Trophoblast cell (in vitro differentiated cells and primary cell): ENCODE measurements around the gene AFF4.

ENCODE experiments used
- DNase-seq, 2 donors: peaks; one replicate each; pipeline ENCODE4 v3.0.0-alpha.2; 2016
- H2AFZ ChIP-seq: 2 replicates; pipeline ENCODE4 v1.6.1; 2013; ENCODE audit warnings: low read length, moderate library complexity, mild to moderate bottlenecking; ENCODE audit not compliant: insufficient read depth, poor library complexity
- H2AK5ac ChIP-seq: 2 replicates; pipeline ENCODE4 v1.6.1; 2013; ENCODE audit warnings: mild to moderate bottlenecking, low read length
- H2BK120ac ChIP-seq: 2 replicates; pipeline ENCODE4 v1.6.1; 2013; ENCODE audit warnings: low read length, mild to moderate bottlenecking, moderate library complexity; ENCODE audit not compliant: insufficient read depth, poor library complexity
- H2BK12ac ChIP-seq: 2 replicates; pipeline ENCODE4 v1.6.1; 2013; ENCODE audit warnings: mild to moderate bottlenecking, low read length, moderate library complexity
- H2BK5ac ChIP-seq: 2 replicates; pipeline ENCODE4 v1.6.1; 2013; ENCODE audit warnings: low read length, low read depth, moderate library complexity, mild to moderate bottlenecking; ENCODE audit not compliant: poor library complexity
- H3K14ac ChIP-seq: 2 replicates; pipeline ENCODE4 v1.6.1; 2013; ENCODE audit warnings: mild to moderate bottlenecking, low read length
- H3K18ac ChIP-seq: 2 replicates; pipeline ENCODE4 v1.6.1; 2013; ENCODE audit warnings: mild to moderate bottlenecking, low read length
- H3K23ac ChIP-seq: 2 replicates; pipeline ENCODE4 v1.6.1; 2013; ENCODE audit warnings: low read length
- H3K27ac ChIP-seq: 2 replicates; pipeline ENCODE4 v1.5.1; 2013; ENCODE audit warnings: low read depth, mild to moderate bottlenecking, inconsistent platforms, low read length, moderate library complexity
- H3K27me3 ChIP-seq: 2 replicates; pipeline ENCODE4 v1.6.1; 2013; ENCODE audit warnings: inconsistent platforms, mild to moderate bottlenecking, low read length, moderate library complexity; ENCODE audit not compliant: insufficient read depth
- H3K36me3 ChIP-seq, 2 experiments: 1 replicate in 1 of 2; 2 replicates in 1 of 2; pipeline ENCODE4 v1.6.1; 2013; ENCODE audit warnings: low read length in 2 of 2, mild to moderate bottlenecking in 2 of 2, moderate library complexity in 1 of 2; ENCODE audit not compliant: insufficient read depth in 2 of 2, control insufficient read depth in 1 of 2
- H3K4ac ChIP-seq: 2 replicates; pipeline ENCODE4 v1.6.1; 2013; ENCODE audit warnings: low read depth, mild to moderate bottlenecking, low read length, moderate library complexity
- H3K4me1 ChIP-seq, 2 experiments: 1 replicate in 1 of 2; 2 replicates in 1 of 2; pipeline ENCODE4 v1.6.1; 2013; ENCODE audit warnings: low read length in 2 of 2, mild to moderate bottlenecking in 2 of 2, moderate library complexity in 1 of 2; ENCODE audit not compliant: insufficient read depth in 2 of 2, control insufficient read depth in 1 of 2
- H3K4me2 ChIP-seq: 2 replicates; pipeline ENCODE4 v1.6.1; 2013; ENCODE audit warnings: inconsistent platforms, mild to moderate bottlenecking, low read length, moderate library complexity
- H3K4me3 ChIP-seq: 2 replicates; pipeline ENCODE4 v1.5.1; 2013; ENCODE audit warnings: mild to moderate bottlenecking, low read depth, low read length, inconsistent platforms
- H3K79me1 ChIP-seq: one replicate; pipeline ENCODE4 v1.6.1; 2013; ENCODE audit warnings: low read length
- H3K79me2 ChIP-seq: 2 replicates; pipeline ENCODE4 v1.6.1; 2013; ENCODE audit warnings: low read length, mild to moderate bottlenecking; ENCODE audit not compliant: control insufficient read depth, insufficient read depth, poor library complexity
- H3K9ac ChIP-seq: 2 replicates; pipeline ENCODE4 v1.6.1; 2013; ENCODE audit warnings: mild to moderate bottlenecking, low read length
- H3K9me3 ChIP-seq: 2 replicates; pipeline ENCODE4 v1.6.1; 2013; ENCODE audit warnings: low read depth, mild to moderate bottlenecking, control low read depth, inconsistent platforms, low read length; ENCODE audit not compliant: insufficient read depth
- H4K12ac ChIP-seq: 2 replicates; pipeline ENCODE4 v1.6.1; 2013; ENCODE audit warnings: low read depth, mild to moderate bottlenecking, low read length, moderate library complexity
- H4K8ac ChIP-seq: 2 replicates; pipeline ENCODE4 v1.6.1; 2013; ENCODE audit warnings: low read depth, mild to moderate bottlenecking, low read length, moderate library complexity
- H4K91ac ChIP-seq: one replicate; pipeline ENCODE4 v1.6.1; 2013; ENCODE audit warnings: low read depth, mild to moderate bottlenecking, low read length, moderate library complexity
- WGBS: extraction: QIAGEN DNeasy Blood & Tissue Kit; methylation state at CpG from one replicate; pipeline ENCODE4 v1.1.7; 2013; ENCODE audit warnings: missing lambda C conversion rate; ENCODE audit not compliant: insufficient read length, insufficient coverage; ENCODE audit errors: extremely low coverage; 5-methylcytosine and 5-hydroxymethylcytosine counted together

Gene AFF4

DNA sequence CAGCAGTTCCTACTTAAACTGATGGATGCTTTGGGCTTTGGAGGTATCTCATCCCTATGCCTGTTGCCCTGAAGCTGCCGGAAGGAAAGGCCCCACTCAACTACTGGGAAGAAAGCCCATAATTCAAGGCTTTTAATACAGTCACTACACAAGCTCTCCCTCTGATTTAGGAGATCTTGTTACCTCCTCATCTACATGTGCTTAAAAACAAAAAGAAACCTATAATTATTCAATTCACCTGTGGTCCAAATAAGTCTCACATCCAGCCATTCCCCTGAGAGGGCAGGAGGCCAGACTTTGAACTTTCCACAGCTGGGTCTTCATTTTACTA lies 90.7 kb downstream of the AFF4 start:
- Histone ChIP-seq H4K12ac (no peak overlapping the region), H4K8ac (no peak overlapping the region), H2BK120ac (no peak overlapping the region), H3K4me1 (no peaks in the 10 kb centered on the region), H2AFZ (no peak overlapping the region), H2BK12ac (no peak overlapping the region), H3K36me3 (peaks cover 11 to 30% of the 10 kb centered on the region in 2 experiments), H3K4me2 (no peak overlapping the region), H4K91ac (no peak overlapping the region), H3K27ac (no peak overlapping the region), H3K18ac (no peak overlapping the region), H3K4ac (no peak overlapping the region), H3K23ac (no peak overlapping the region), H3K9ac (no peak overlapping the region), H3K14ac (no peak overlapping the region), H3K79me1 (no peaks in the 10 kb centered on the region), H3K27me3 (no peaks in the 10 kb centered on the region), H3K79me2 (no peaks in the 10 kb centered on the region), H2BK5ac (no peak overlapping the region), H2AK5ac (no peak overlapping the region), H3K9me3 (no peaks in the 10 kb centered on the region), H3K4me3 (no peak overlapping the region)
- no peak for DNase-seq
- WGBS = no CpG with 5 or more reads among the region's 1 CpG

DNA sequence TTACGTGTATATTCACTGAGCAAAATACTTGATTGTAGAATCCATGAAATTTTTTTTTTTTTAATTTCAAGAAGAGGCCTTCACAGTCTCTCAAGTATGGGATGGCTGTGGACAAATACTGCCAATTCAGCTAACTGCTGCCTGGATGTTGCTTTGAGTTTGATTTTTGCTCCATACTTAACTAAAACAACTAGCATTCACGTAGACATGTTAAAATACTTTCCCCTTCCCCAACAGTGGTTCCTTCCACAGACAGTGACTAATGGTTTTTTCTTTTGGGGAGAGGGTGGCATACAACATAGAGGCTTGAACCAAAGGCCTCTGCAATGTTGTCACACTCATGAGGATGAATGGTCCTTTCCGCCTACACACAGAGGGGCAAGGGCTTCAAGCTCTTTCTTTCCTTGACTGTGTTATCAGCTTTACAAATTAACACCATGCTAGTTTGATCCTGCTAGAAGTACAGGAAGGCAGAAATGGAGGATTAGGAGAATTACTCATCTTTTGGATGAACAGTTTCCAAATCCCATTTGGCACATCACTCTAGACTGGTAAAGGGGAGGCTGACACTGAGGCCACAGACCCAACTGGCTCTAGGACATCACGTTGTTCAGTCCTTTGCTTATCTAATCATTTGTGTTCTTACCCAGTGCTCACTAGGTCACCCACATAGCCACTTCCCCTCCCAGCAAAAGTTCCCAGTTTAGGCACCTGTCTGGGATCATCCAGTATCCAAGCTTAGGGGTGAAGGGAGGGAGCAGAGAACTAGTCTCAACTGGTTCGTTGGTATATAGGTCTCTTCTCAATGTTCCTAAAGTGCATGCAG lies 91.8 kb downstream of the AFF4 start:
- H3K14ac ChIP-seq = no peak overlapping the region
- WGBS = no CpG with 5 or more reads among the region's 5 CpGs
- H3K4me3 ChIP-seq = no peak overlapping the region

DNA sequence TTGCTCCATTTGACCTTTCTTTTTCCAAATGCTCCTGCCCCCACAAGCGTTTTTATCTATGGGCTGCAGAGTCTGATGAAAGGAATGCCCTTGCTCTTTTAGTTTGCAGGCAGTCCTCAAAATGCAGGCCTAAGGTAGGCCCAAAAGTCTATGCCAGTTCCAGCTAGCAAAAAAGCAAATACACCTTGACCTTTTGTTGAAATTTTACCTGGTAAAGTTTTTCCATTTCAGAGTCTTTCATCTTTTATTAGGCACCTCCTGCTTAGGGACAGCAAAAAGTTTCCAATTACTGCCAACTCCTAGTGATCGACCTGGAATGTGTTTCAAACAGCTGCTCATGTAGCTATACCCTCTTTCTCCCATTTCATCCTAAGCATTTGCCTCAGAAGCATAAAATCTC lies 92.6 kb downstream of the AFF4 start:
- H3K4ac ChIP-seq = no peak overlapping the region
- H4K91ac ChIP-seq = no peak overlapping the region
- no peak overlapping the region for H2AK5ac ChIP-seq
- no peak overlapping the region for H3K23ac ChIP-seq
- peaks cover 10% of the 10 kb centered on the region for H3K79me1 ChIP-seq
- no peak overlapping the region for H4K12ac ChIP-seq
- WGBS = no CpG with 5 or more reads among the region's 2 CpGs
- H3K79me2 ChIP-seq = peaks cover 6% of the 10 kb centered on the region
- H3K9ac ChIP-seq = no peak overlapping the region
- H3K27me3 ChIP-seq = no peaks in the 10 kb centered on the region
- H3K4me2 ChIP-seq = no peak overlapping the region
- peaks cover 10 to 30% of the 10 kb centered on the region in 2 experiments for H3K36me3 ChIP-seq
- peaks cover 3 to 7% of the 10 kb centered on the region in 2 experiments for H3K4me1 ChIP-seq
- H2BK5ac ChIP-seq = no peak overlapping the region
- H2BK12ac ChIP-seq = no peak overlapping the region
- no peak overlapping the region for H3K18ac ChIP-seq
- no peak overlapping the region for H3K14ac ChIP-seq
- H4K8ac ChIP-seq = no peak overlapping the region
- no peak for DNase-seq
- H3K27ac ChIP-seq = no peak overlapping the region
- H2AFZ ChIP-seq = no peak overlapping the region
- H3K4me3 ChIP-seq = no peak overlapping the region
- no peaks in the 10 kb centered on the region for H3K9me3 ChIP-seq
- H2BK120ac ChIP-seq = no peak overlapping the region

More for the DNA sequence above, 91.8 kb downstream of the AFF4 start:
- H3K18ac ChIP-seq = no peak overlapping the region
- no peak overlapping the region for H4K8ac ChIP-seq
- H2AK5ac ChIP-seq = no peak overlapping the region
- no peak overlapping the region for H2BK12ac ChIP-seq
- H3K4ac ChIP-seq = no peak overlapping the region
- no peaks in the 10 kb centered on the region for H3K27me3 ChIP-seq
- H3K23ac ChIP-seq = no peak overlapping the region
- H3K4me1 ChIP-seq = peaks cover 2 to 4% of the 10 kb centered on the region in 2 experiments
- no peaks in the 10 kb centered on the region for H3K9me3 ChIP-seq
- H3K27ac ChIP-seq = no peak overlapping the region
- peaks cover 4% of the 10 kb centered on the region for H3K79me2 ChIP-seq
- no peak overlapping the region for H3K9ac ChIP-seq
- DNase-seq = no peak
- no peak overlapping the region for H4K91ac ChIP-seq
- H2BK5ac ChIP-seq = no peak overlapping the region
- H3K79me1 ChIP-seq = peaks cover 3% of the 10 kb centered on the region
- H2AFZ ChIP-seq = no peak overlapping the region
- peaks cover 10 to 32% of the 10 kb centered on the region in 2 experiments for H3K36me3 ChIP-seq
- no peak overlapping the region for H4K12ac ChIP-seq
- H2BK120ac ChIP-seq = no peak overlapping the region
- no peak overlapping the region for H3K4me2 ChIP-seq

DNA sequence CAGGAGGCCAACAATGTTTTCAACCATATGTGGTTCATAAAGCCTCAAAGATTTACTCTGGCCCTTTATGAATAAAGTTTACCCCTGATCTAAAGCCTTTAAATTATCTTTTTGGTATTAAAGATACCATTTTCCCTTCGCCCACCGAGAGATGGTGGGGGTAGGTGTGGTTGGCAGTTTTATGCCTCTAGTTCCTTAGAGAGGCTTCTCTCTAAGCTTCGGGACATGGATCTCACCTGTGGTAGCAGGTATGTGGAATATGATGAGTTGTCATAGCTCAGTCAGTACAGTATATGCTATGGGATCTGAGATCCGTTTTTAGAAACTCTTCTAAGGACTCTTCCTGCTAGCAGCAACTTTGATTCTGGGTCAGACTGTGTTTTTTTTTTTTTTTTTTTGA lies 94.7 kb downstream of the AFF4 start:
- H3K18ac ChIP-seq = no peak overlapping the region
- H3K4me2 ChIP-seq = no peak overlapping the region
- no peak for DNase-seq
- peaks cover 6% of the 10 kb centered on the region for H3K79me2 ChIP-seq
- H2BK5ac ChIP-seq = no peak overlapping the region
- H3K27me3 ChIP-seq = no peaks in the 10 kb centered on the region
- no peak overlapping the region for H2AK5ac ChIP-seq
- H3K14ac ChIP-seq = no peak overlapping the region
- no peak overlapping the region for H3K27ac ChIP-seq
- no peak overlapping the region for H3K9ac ChIP-seq
- H3K23ac ChIP-seq = no peak overlapping the region
- no peak overlapping the region for H2BK12ac ChIP-seq
- H2BK120ac ChIP-seq = no peak overlapping the region
- H3K9me3 ChIP-seq = no peaks in the 10 kb centered on the region
- no peak overlapping the region for H4K12ac ChIP-seq
- H3K4me1 ChIP-seq = peaks cover 5 to 12% of the 10 kb centered on the region in 2 experiments
- no peak overlapping the region for H3K4me3 ChIP-seq
- H2AFZ ChIP-seq = no peak overlapping the region
- peaks cover 12% of the 10 kb centered on the region for H3K79me1 ChIP-seq
- no peak overlapping the region for H4K8ac ChIP-seq
- no peak overlapping the region for H3K4ac ChIP-seq
- H4K91ac ChIP-seq = no peak overlapping the region
- peaks cover 7 to 24% of the 10 kb centered on the region in 2 experiments for H3K36me3 ChIP-seq
- WGBS = no CpG with 5 or more reads among the region's 4 CpGs
